Common myeloid progenitor, CD34-positive (primary cell): ENCODE data around the gene IFI35. TPM values are rescaled to one million over a fixed set of nuclear protein-coding genes. Genes with fewer than 3 reads are reported as not detected.
A peak's percentile ranks its signal among the peaks of the same experiment; 100 is the strongest.
"Not testable (repeated sequence)": the region's sequence is repeated elsewhere in the genome, so short reads cannot be mapped to it uniquely, and the experiment has no call there.

ENCODE experiments used
- CTCF ChIA-PET: fragments of 350-600 bp; sonication (Branson Sonifier 250); formaldehyde crosslinking; loops from one replicate; lab custom pipeline; 2021; ENCODE audit warnings: antibody characterized with exemption; lab: Charles Lee
- POLR2A ChIA-PET: fragments of 350-600 bp; sonication (Branson Sonifier 250); formaldehyde crosslinking; loops from one replicate; lab custom pipeline; 2021; ENCODE audit warnings: antibody characterized with exemption; lab: Charles Lee
- DNase-seq, 3 donors: peaks; one replicate each; pipeline versions ENCODE4 v3.0.0 to v3.0.0-alpha.2; 2013
- H3K27ac ChIP-seq, 2 experiments: 1 replicate in 1 of 2; 2 replicates in 1 of 2; pipeline ENCODE4 v1.7.0; 2013; ENCODE audit warnings: inconsistent platforms in 2 of 2, low read length in 2 of 2, mild to moderate bottlenecking in 2 of 2, low read depth in 1 of 2, moderate library complexity in 1 of 2; ENCODE audit not compliant: severe bottlenecking in 2 of 2, insufficient read depth in 1 of 2, poor library complexity in 1 of 2
- H3K27me3 ChIP-seq, 5 experiments: replicated peaks in 2 of 5; 1 replicate in 3 of 5; 2 replicates in 2 of 5; pipeline versions ENCODE4 v1.6.1 to v1.7.0; 2013; ENCODE audit warnings: low read length in 4 of 5, mild to moderate bottlenecking in 2 of 5, moderate library complexity in 2 of 5, inconsistent platforms in 1 of 5; ENCODE audit not compliant: insufficient read depth in 5 of 5, control insufficient read depth in 4 of 5
- H3K36me3 ChIP-seq, 4 experiments: 1 replicate in 2 of 4; 2 replicates in 2 of 4; pipeline versions ENCODE4 v1.6.1 to v1.7.0; 2013; ENCODE audit warnings: low read length in 3 of 4, control low read depth in 1 of 4, mild to moderate bottlenecking in 1 of 4; ENCODE audit not compliant: control insufficient read depth in 4 of 4, insufficient read depth in 4 of 4
- H3K4me1 ChIP-seq, 4 experiments: 1 replicate in 3 of 4; 2 replicates in 1 of 4; pipeline versions ENCODE4 v1.6.1 to v1.7.1; 2013; ENCODE audit warnings: low read length in 3 of 4, mild to moderate bottlenecking in 3 of 4, control low read depth in 1 of 4, inconsistent platforms in 1 of 4, moderate library complexity in 1 of 4; ENCODE audit not compliant: control insufficient read depth in 4 of 4, insufficient read depth in 4 of 4; ENCODE audit errors: control extremely low read depth in 1 of 4
- H3K4me3 ChIP-seq, 7 experiments: 1 replicate in 4 of 7; 2 replicates in 3 of 7; pipeline versions ENCODE4 v1.5.1 to v1.7.0; 2013; ENCODE audit warnings: mild to moderate bottlenecking in 7 of 7, low read length in 6 of 7, moderate library complexity in 6 of 7, inconsistent platforms in 2 of 7, low read depth in 2 of 7, control low read depth in 1 of 7; ENCODE audit not compliant: insufficient read depth in 4 of 7, control insufficient read depth in 1 of 7; ENCODE audit errors: extremely low read depth in 1 of 7
- H3K9me3 ChIP-seq, 5 experiments: 1 replicate in 4 of 5; 2 replicates in 1 of 5; pipeline versions ENCODE4 v1.6.1 to v1.7.1; 2013; ENCODE audit warnings: low read length in 4 of 5, mild to moderate bottlenecking in 2 of 5, inconsistent platforms in 1 of 5, low read depth in 1 of 5, moderate library complexity in 1 of 5; ENCODE audit not compliant: control insufficient read depth in 4 of 5, insufficient read depth in 2 of 5; ENCODE audit errors: control extremely low read depth in 1 of 5
- WGBS: methylation state at CpG from one replicate; pipeline ENCODE4 v1.1.5; 2013; ENCODE audit not compliant: insufficient coverage; 5-methylcytosine and 5-hydroxymethylcytosine counted together
- polyA plus RNA-seq: library from polyadenylated mRNA; unstranded; fragments of 120-200 nt; gene quantifications from one replicate; pipeline ENCODE4 v1.2.1, GENCODE V29; 2013

IFI35 gene
- polyA plus RNA-seq: 24.4 TPM

DNA sequence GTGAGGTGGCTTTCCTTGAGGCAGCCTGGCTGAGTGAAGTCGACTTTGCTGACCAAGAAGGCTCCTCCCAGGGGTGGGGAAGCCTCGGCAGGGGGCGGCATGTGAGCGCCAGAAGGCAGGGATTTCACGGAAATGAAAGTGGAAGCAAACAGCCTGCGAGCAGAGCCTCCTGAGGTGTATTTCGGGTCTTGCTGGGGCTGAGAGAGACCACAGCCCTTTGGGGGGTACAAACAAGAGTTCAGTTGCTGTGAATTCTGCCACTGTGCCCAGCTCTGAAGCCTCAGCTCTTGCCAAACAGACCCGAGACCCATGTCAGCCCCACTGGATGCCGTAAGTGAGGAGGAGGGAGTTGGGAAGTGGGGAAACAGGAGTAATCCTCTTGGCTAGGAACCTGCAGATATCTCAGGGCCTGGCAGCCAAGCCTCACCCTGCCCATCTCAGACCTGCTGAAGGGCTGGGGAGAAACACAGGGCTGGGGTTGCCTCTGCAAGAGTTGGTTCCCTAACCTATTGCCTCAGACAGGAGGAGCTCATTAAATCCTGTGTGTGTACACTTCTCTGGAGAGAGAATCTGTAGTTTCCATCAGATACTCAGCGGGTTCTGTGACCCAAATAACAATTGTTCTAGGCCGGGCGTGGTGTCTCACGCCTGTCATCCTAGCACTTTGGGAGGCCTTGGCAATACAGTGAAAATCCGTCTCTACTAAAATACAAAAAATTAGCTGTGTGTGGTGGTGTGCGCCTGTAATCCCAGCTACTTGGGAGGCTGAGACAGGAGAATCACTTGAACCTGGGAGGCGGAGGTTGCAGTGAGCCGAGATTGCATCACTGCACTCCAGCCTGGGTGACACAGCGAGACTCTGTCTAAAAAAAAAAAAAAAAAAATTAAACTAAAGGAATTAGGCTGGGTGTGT, at the start of gene IFI35:
IFI35 (plus strand) TSS at position 146 of the 913 bp plus-strand sequence; CDS start at position 310, 164 bp downstream.
- Histone ChIP-seq H3K27ac (peak within 1 kb of the TSS; percentile 79 to 87), H3K9me3 (no peaks in the 10 kb centered on the region), H3K27me3 (no peaks in the 10 kb centered on the region), H3K4me3 (peak within 1 kb of the TSS; percentile 81 to 95 (median 89)), H3K36me3 (peaks cover 4 to 21% (median 17%) of the 10 kb centered on the region in 4 experiments), H3K4me1 (peaks cover 0 to 14% (median 9%) of the 10 kb centered on the region in 4 experiments)
- 18% methylated on average over 13 of the region's 18 CpGs for WGBS
- peak; percentile 84 to 92 (median 90) for DNase-seq
- ChIA-PET CTCF (interaction anchor here (0.7 to 2.3 kb wide), 9 partner anchors 8 to 216 kb away, joined by 3 to 10 read pairs (median 4); partner anchors contain the start of genes RND2, RPL27 and VAT1), POLR2A (interaction anchor here (1.0 to 1.3 kb wide), 2 partner anchors 9 to 12 kb away, joined by 4 to 11 read pairs; partner anchors contain the start of gene RPL27)

DNA sequence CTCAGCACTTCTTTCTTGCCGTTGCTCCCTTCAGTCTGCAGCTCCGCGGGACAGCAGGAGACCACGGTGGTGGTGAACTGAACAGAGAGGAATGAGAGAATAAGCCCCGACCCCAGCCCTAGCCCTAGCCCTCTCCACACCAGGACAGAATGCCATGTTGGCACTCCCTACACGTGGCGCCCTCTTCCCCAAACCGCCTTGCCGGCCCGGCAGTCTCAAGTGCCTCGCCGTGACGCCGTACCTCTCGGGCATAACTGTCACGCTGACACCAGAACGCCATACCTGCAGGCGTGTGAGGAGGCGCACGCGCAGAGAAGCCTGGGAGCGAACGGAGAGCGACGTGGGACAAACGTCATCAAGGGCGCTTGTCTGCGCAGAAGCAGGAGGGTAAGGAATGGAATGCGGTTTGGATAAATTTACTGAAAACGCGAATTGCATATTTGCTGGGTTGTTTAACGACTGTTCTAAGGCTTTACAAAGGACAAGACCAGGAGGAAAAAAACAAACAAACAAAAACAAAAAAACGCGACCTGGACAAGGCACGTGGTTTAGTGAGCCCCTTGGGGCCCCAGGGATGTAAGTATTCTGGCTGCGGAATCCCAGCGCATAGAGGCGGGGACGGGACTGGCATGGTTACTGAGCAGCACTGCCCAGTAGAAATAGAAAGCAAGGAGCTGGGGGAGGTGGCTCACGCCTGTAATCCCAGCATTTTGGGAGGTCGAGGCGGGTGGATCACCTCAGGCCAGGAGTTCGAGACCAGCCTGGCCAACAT, 42.2 kb upstream of the IFI35 start, which contains the start of gene AARSD1:
AARSD1 (minus strand) TSS at position 294 of the 772 bp plus-strand sequence; CDS start at position 280, 14 bp downstream.
- DNase-seq: peak; percentile 95 to 96 (median 96)
- H3K4me3 ChIP-seq: peak within 1 kb of the TSS; percentile 56 to 99 (median 95)
- peak within 1 kb of the TSS; percentile 59 to 87 for H3K27ac ChIP-seq
- H3K4me1 ChIP-seq: peaks cover 8 to 13% (median 11%) of the 10 kb centered on the region in 4 experiments
- H3K9me3 ChIP-seq: no peaks in the 10 kb centered on the region
- WGBS: 0% methylated on average over 28 of the region's 43 CpGs
- CTCF ChIA-PET: interaction anchor here (1.0 to 1.6 kb wide), 3 partner anchors 11 to 34 kb away, joined by 3 to 4 read pairs (median 4); partner anchors contain the start of gene RPL27
- POLR2A ChIA-PET: interaction anchor here (0.6 to 1.0 kb wide), 7 partner anchors 16 to 498 kb away, joined by 3 to 5 read pairs (median 4); partner anchors contain the start of genes RPL27 and RUNDC1
- peaks cover 9 to 26% (median 20%) of the 10 kb centered on the region in 4 experiments for H3K36me3 ChIP-seq
- H3K27me3 ChIP-seq: no peaks in the 10 kb centered on the region

DNA sequence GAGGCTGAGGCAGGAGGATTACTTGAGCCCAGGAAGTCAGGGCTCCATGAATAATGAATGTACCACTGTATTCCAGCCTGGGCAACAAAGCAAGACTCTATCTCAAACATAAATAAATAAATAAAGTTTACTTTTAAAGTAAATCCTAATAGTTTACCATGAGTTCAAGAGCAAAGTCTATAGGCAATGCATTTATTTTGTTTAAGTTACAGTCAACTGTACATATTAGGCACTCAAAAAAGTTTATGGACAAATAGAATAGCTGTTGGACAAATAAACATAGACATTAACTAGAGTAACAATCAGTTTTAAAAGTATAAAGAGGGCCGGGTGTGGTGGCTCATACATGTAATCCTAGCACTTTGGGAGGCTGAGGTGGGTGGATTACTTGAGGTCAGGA, 38.7 kb upstream of the IFI35 start:
- Histone ChIP-seq H3K36me3 (no peaks in the 10 kb centered on the region), H3K4me3 (no peak overlapping the region), H3K27ac (no peak overlapping the region), H3K9me3 (no peaks in the 10 kb centered on the region), H3K27me3 (no peaks in the 10 kb centered on the region), H3K4me1 (peaks cover 8 to 13% (median 10%) of the 10 kb centered on the region in 4 experiments)
- WGBS: no CpG with 5 or more reads among the region's 1 CpG
- no peak for DNase-seq
- ChIA-PET CTCF (interaction anchor here (1.5 to 1.6 kb wide), 2 partner anchors 12 to 125 kb away, joined by 4 read pairs; partner anchors contain the start of gene PTGES3L), POLR2A (no interaction called here)

DNA sequence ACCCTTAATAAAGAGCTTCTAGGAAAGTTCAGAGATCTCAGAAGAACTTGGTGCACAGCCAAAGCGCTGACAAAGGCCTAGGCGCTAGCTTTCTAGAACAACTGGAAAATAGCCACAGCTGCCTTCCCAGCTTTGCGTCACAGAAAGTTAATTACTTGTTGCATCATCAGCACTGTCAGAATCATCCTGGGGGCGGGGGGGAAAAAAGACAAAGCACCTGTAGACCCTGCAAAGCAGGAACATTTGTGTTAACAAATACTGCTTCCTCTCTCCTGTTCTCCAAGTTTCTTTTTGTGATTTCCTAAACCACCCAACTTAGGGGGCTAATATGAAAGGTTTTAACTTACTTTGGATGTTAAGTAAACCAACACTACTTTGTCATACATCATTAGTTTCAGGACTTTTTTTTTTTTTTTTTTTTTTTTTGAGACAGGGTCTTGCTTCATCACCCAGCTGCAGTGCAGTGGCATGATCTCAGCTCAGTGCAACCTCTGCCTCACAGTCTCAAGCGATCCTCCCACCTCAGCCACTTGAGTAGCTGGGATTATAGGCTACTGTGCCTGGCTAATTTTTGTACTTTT, 37.5 kb upstream of the IFI35 start:
- H3K4me1 ChIP-seq: peaks cover 0 to 3% (median 1%) of the 10 kb centered on the region in 4 experiments
- WGBS: 94% methylated on average over 4 of the region's 5 CpGs
- H3K27ac ChIP-seq: no peak overlapping the region
- POLR2A ChIA-PET: interaction anchor here (0.7 kb wide), 1 partner anchor 28 kb away, joined by 3 read pairs; no protein-coding TSS in a partner anchor
- no peaks in the 10 kb centered on the region for H3K36me3 ChIP-seq
- CTCF ChIA-PET: interaction anchor here (0.6 to 1.6 kb wide), 3 partner anchors 11 to 126 kb away, joined by 3 to 4 read pairs (median 4); partner anchors contain the start of gene PTGES3L
- peak in 2 of 3 donors; percentile 6 to 18 for DNase-seq
- H3K9me3 ChIP-seq: no peaks in the 10 kb centered on the region
- H3K27me3 ChIP-seq: no peaks in the 10 kb centered on the region
- no peak overlapping the region for H3K4me3 ChIP-seq

DNA sequence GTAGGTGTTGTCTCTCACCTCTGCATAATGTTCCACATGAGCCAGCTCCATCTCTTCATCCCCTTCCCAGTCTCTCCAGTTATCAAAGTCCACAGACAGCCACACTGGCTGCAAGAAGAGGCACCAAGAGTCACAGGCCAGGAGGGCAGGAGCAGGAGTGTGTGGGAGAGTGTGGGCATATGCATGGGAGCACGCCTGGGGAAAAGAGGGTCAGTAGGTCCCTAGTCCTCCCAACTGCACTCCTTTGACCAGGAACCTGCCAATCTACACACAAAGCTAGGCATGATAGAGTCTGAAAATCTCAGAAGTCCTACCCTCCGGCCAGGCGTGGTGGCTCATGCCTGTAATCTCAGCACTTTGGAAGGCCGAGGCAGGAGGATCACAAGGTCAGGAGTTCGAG, 35.0 kb upstream of the IFI35 start:
- WGBS: 94% methylated on average over 3 of the region's 5 CpGs
- Histone ChIP-seq H3K27ac (no peak overlapping the region), H3K4me1 (no peaks in the 10 kb centered on the region), H3K36me3 (no peaks in the 10 kb centered on the region), H3K27me3 (no peaks in the 10 kb centered on the region), H3K9me3 (no peaks in the 10 kb centered on the region), H3K4me3 (no peak overlapping the region)
- DNase-seq: no peak
- ChIA-PET POLR2A (no interaction called here), CTCF (no interaction called here)

DNA sequence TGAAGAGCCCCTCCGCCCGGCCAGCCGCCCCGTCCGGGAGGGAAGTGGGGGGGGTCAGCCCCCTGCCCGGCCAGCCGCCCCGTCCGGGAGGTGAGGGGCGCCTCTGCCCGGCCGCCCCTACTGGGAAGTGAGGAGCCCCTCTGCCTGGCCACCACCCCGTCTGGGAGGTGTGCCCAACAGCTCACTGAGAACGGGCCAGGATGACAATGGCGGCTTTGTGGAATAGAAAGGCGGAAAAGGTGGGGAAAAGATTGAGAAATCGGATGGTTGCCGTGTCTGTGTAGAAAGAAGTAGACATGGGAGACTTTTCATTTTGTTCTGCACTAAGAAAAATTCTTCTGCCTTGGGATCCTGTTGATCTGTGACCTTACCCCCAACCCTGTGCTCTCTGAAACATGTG, 33.3 kb upstream of the IFI35 start:
- H3K9me3 ChIP-seq, H3K27me3 ChIP-seq, H3K27ac ChIP-seq, POLR2A ChIA-PET, DNase-seq, CTCF ChIA-PET, H3K4me1 ChIP-seq, H3K36me3 ChIP-seq, H3K4me3 ChIP-seq: not testable (repeated sequence)
- WGBS: no CpG with 5 or more reads among the region's 18 CpGs
